NCI-H526 treated with DMSO at 0.1 percent for 48 hours (cell line): ENCODE results near the gene ALDOC.
"Not testable (repeated sequence)": the region's sequence is repeated elsewhere in the genome, so short reads cannot be mapped to it uniquely, and the experiment has no call there.

Experiments
- DNase-seq: peaks from one replicate; lab custom pipeline; 2025; lab: John Stamatoyannopoulos, UW

Gene ALDOC

GRCh38 chr17:28582513-28582912 lies 5.8 kb upstream of the ALDOC start:
- no peak for DNase-seq

GRCh38 chr17:28580959-28581358 lies 4.3 kb upstream of the ALDOC start:
- DNase-seq, result no peak

GRCh38 chr17:28579526-28579925 lies 2.8 kb upstream of the ALDOC start:
- no peak for DNase-seq

- DNase-seq, result no peak
Observed at GRCh38 chr17:28578246-28579195, 1.8 kb upstream of the ALDOC start.

GRCh38 chr17:28577466-28577824 lies 750 bp upstream of the ALDOC start:
- no peak for DNase-seq

- not testable (repeated sequence) for DNase-seq
Observed at GRCh38 chr17:28576016-28576415, 679 bp downstream of the ALDOC start.

- DNase-seq, result no peak
Observed at GRCh38 chr17:28575126-28575795, 1.4 kb downstream of the ALDOC start.

- DNase-seq, result no peak
Observed at GRCh38 chr17:28574526-28574925, 2.2 kb downstream of the ALDOC start.

- no peak for DNase-seq
Observed at GRCh38 chr17:28573966-28574480, 2.7 kb downstream of the ALDOC start.

GRCh38 chr17:28573521-28573920 lies 3.2 kb downstream of the ALDOC start:
- DNase-seq, result no peak

- DNase-seq, result no peak
Observed at GRCh38 chr17:28573040-28573380, 3.7 kb downstream of the ALDOC start.

- no peak for DNase-seq
Observed at GRCh38 chr17:28572259-28573039, 4.2 kb downstream of the ALDOC start.

- DNase-seq, result peak; percentile 97
Observed at GRCh38 chr17:28571361-28572122, 5.2 kb downstream of the ALDOC start, which contains the start of gene PIGS. TSS of gene PIGS (minus strand) at chr17:28571524. CDS start at chr17:28571496, 28 bp downstream.

- DNase-seq, result peak; percentile 66
Observed at GRCh38 chr17:28570716-28571360, 5.9 kb downstream of the ALDOC start.

GRCh38 chr17:28569446-28569845 lies 7.2 kb downstream of the ALDOC start:
- no peak for DNase-seq

- DNase-seq, result no peak
Observed at GRCh38 chr17:28567604-28568003, 9.1 kb downstream of the ALDOC start.

GRCh38 chr17:28563475-28563874 lies 13.2 kb downstream of the ALDOC start:
- no peak for DNase-seq

- DNase-seq, result no peak
Observed at GRCh38 chr17:28555022-28555421, 21.7 kb downstream of the ALDOC start.

GRCh38 chr17:28554565-28554964 lies 22.1 kb downstream of the ALDOC start:
- no peak for DNase-seq

GRCh38 chr17:28553000-28553505 lies 23.6 kb downstream of the ALDOC start:
- DNase-seq, result no peak
